ENCODE measurements around the gene ETS2. TPM values are rescaled to one million over a fixed set of nuclear protein-coding genes. Genes with fewer than 3 reads are reported as not detected.
A peak's percentile ranks its signal among the peaks of the same experiment; 100 is the strongest.

The ETS2 gene
- total RNA-seq, 1 experiment from 2014 or later: 49.9 TPM

DNA sequence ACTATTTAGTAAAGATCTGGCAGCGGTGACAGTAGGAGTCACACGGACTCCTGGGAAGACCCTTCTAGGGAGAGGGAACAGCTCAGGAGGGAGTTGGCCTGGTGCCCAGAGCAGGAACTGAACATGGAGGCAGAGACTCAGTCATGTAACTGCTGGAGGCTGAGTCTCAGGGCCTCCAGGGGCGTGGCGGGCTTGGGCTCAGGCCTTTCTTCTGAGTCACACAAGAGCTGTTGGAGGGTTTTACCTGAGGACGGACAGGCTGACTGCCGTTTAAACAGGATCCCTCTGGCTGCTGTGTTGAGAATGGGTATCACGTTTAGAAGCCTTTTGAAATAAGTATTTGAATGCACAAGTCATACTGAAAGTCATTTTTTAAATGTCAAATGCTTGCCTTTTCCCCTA, 7.2 kb upstream of the ETS2 start:
- TF ChIP-seq, protein P1, sequence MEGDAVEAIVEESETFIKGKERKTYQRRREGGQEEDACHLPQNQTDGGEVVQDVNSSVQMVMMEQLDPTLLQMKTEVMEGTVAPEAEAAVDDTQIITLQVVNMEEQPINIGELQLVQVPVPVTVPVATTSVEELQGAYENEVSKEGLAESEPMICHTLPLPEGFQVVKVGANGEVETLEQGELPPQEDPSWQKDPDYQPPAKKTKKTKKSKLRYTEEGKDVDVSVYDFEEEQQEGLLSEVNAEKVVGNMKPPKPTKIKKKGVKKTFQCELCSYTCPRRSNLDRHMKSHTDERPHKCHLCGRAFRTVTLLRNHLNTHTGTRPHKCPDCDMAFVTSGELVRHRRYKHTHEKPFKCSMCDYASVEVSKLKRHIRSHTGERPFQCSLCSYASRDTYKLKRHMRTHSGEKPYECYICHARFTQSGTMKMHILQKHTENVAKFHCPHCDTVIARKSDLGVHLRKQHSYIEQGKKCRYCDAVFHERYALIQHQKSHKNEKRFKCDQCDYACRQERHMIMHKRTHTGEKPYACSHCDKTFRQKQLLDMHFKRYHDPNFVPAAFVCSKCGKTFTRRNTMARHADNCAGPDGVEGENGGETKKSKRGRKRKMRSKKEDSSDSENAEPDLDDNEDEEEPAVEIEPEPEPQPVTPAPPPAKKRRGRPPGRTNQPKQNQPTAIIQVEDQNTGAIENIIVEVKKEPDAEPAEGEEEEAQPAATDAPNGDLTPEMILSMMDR (IDR thresholded peaks at IDR 0.05; ENCODE audit: unreplicated experiment): no peak
- CTCF ChIA-PET: interaction anchor here (1.2 to 4.3 kb wide), 2 partner anchors 11 to 340 kb away, joined by 3 to 28 read pairs; no protein-coding TSS in a partner anchor
- peaks cover 74% of the 10 kb centered on the region for H3K4me1 Mint-ChIP-seq (ENCODE audit: low read depth, unreplicated experiment)
- H3K27me3 Mint-ChIP-seq (ENCODE audit: unreplicated experiment): no peaks in the 10 kb centered on the region
- no TSS peak for BruUV-seq (replicated peaks)
- intact Hi-C loops (cut with micrococcal nuclease; ENCODE audit: unreplicated experiment): loop anchor here (5.0 kb wide), 1 partner anchor 329 kb away; no protein-coding TSS in a partner anchor
- H3K36me3 Mint-ChIP-seq (ENCODE audit: insufficient read depth, unreplicated experiment): peaks cover 17% of the 10 kb centered on the region
- H3K9me3 Mint-ChIP-seq (ENCODE audit: low read depth, unreplicated experiment): no peaks in the 10 kb centered on the region
- H3K4me3 Mint-ChIP-seq (ENCODE audit: low read depth, unreplicated experiment): peak overlapping the region; percentile 48
- peak; percentile 91 for DNase-seq
- peak overlapping the region; percentile 94 for H3K27ac Mint-ChIP-seq (ENCODE audit: unreplicated experiment)

DNA sequence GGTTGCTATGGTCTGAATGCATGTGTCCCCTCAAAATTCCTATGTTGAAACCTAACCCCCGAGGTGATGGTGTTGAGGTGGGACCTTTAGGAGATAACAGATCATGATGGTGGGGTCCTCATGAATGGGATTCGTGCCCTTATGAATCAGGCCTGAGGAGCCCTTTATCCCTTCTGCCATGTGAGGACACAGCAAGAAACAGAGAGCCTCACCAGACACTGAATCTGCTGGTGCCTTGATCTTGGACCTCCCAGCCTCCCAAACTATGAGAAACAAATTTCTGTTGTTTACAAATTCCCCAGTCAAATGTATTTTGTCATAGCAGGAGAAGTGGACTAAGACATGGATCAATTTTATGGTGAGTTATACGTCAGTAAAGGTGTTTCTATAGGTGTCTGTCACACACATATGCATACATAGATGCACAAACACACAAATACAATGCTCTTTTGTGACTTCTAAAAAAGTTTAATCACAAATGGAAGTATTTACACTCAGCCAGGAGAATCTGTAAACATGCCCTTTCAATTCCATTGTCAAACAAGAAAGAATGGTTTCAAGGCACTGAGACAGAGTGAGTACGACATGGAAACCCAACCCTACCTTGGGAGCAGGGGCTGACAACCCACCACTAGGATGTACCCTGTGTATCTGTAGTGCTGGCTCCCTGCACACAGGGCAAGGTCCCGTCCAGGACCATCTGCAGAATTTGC, 5.5 kb upstream of the ETS2 start:
- DNase-seq: no peak
- H3K4me1 Mint-ChIP-seq (ENCODE audit: low read depth, unreplicated experiment): peaks cover 81% of the 10 kb centered on the region
- no peaks in the 10 kb centered on the region for H3K27me3 Mint-ChIP-seq (ENCODE audit: unreplicated experiment)
- TF ChIP-seq, protein P1 (IDR thresholded peaks at IDR 0.05; ENCODE audit: unreplicated experiment): no peak
- H3K27ac Mint-ChIP-seq (ENCODE audit: unreplicated experiment): no peak overlapping the region
- intact Hi-C loops (cut with micrococcal nuclease; ENCODE audit: unreplicated experiment): no loop called here
- H3K9me3 Mint-ChIP-seq (ENCODE audit: low read depth, unreplicated experiment): no peaks in the 10 kb centered on the region
- no TSS peak for BruUV-seq (replicated peaks)
- H3K36me3 Mint-ChIP-seq (ENCODE audit: insufficient read depth, unreplicated experiment): peaks cover 33% of the 10 kb centered on the region
- CTCF ChIA-PET: no interaction called here
- H3K4me3 Mint-ChIP-seq (ENCODE audit: low read depth, unreplicated experiment): no peak overlapping the region

DNA sequence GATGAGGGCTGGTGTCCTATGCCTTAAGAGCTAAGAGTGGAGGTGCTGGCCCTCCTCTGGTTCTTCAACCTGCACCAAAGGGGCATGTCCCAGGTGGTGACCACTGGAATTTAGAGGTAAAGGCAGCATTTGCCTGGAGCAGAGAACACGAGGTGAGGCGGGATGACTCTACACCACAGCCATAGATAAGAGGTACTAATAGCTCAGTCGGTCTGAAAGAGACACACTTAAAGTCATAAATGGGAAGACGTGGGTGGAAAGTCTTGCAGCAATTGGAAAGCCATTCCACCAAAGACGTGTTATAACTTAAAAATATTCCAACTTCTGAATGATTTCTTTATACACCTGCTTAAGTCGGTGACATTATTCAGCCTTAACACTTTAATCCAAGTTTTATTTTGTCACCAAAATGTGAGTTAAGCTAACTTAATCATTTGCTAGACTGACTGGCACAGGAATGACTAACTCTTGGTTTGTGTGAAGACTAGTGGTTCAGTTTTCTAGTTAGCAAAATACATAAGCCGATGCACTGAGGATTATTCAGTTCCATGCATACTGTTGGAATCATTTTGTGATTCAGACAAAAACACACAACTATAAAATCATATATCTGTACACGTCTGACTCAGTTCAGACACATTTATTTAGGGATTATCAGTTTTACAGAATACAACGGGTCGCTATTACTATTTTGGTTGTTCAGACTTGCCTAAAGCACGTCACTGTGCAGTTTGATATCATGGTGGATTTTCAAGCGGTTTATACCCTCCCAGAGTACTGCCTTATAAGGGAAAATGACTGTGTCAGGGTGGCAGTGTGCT, 4.6 kb upstream of the ETS2 start:
- Mint-ChIP-seq H3K4me1 (ENCODE audit: low read depth, unreplicated experiment) (peaks cover 72% of the 10 kb centered on the region), H3K27ac (ENCODE audit: unreplicated experiment) (peak overlapping the region; percentile 40), H3K27me3 (ENCODE audit: unreplicated experiment) (no peaks in the 10 kb centered on the region), H3K9me3 (ENCODE audit: low read depth, unreplicated experiment) (no peaks in the 10 kb centered on the region), H3K36me3 (ENCODE audit: insufficient read depth, unreplicated experiment) (peaks cover 42% of the 10 kb centered on the region), H3K4me3 (ENCODE audit: low read depth, unreplicated experiment) (no peak overlapping the region)
- TF ChIP-seq, protein P1 (IDR thresholded peaks at IDR 0.05; ENCODE audit: unreplicated experiment): no peak
- BruUV-seq (replicated peaks): no TSS peak
- no peak for DNase-seq
- intact Hi-C loops (cut with micrococcal nuclease; ENCODE audit: unreplicated experiment): no loop called here
- CTCF ChIA-PET: no interaction called here

DNA sequence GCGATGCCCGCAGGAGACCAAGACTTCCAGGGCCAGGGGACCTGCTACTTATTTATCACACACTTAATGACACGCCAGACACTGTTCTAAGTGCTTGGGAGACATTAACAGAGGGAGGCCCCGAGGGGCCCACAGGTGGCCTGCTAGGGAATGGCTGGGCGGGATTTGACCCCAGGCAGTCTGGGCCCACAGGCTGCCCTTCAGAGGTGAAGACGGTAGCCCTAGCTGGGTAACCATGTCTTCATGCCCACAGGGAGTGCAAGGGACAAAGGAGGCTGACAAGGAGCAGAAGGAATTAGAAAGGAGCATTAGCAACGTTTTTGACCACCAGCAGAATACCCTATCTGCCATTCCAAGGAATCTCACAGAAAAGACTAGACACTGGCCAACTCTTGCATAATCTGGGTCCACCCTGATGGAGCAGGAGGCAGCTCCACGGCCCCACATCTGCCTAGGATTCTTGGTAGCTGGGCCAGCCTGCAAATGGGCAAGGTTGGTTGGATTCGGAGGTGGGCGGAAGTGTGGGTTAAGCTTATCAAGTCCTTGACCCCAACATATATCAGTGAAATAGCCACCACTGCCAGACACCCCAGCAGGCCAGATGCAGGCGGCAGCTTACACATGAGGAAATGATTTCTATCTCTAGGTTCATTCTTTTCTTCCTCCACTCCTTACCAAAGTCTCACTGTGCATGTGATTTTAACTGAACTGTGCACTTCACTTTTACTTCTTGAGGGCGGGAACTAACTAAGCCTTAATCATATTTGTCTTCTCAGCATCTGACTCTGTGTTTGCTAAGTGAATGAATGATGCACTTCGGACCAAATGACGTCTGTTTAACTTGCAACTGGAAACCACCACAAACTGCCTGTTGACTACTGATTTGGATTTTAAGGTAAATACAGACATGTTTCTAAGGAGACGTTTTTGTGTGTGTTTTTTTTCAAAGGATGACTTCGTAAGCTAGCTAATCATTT, 3.4 kb upstream of the ETS2 start:
- Mint-ChIP-seq H3K4me3 (ENCODE audit: low read depth, unreplicated experiment) (peak overlapping the region; percentile 36), H3K4me1 (ENCODE audit: low read depth, unreplicated experiment) (peaks cover 59% of the 10 kb centered on the region), H3K27ac (ENCODE audit: unreplicated experiment) (peak overlapping the region; percentile 98), H3K27me3 (ENCODE audit: unreplicated experiment) (no peaks in the 10 kb centered on the region), H3K9me3 (ENCODE audit: low read depth, unreplicated experiment) (no peaks in the 10 kb centered on the region), H3K36me3 (ENCODE audit: insufficient read depth, unreplicated experiment) (peaks cover 47% of the 10 kb centered on the region)
- CTCF ChIA-PET: interaction anchor here (1.0 kb wide), 1 partner anchor 15 kb away, joined by 3 read pairs; no protein-coding TSS in a partner anchor
- DNase-seq: no peak
- intact Hi-C loops (cut with micrococcal nuclease; ENCODE audit: unreplicated experiment): no loop called here
- BruUV-seq (replicated peaks): no TSS peak
- TF ChIP-seq, protein P1 (IDR thresholded peaks at IDR 0.05; ENCODE audit: unreplicated experiment): no peak

Data from Calu3 (cell line).